HepG2 (cell line): ENCODE data around the gene TEX51. TPM values are rescaled to one million over a fixed set of nuclear protein-coding genes. Genes with fewer than 3 reads are reported as not detected.

Source experiments
- ATAC-seq: fragments of 200-7000 bp; cut with Tn5 transposase; 3 replicates; pipeline ENCODE4 v1.9.1; 2020; ENCODE audit warnings: mild to moderate bottlenecking, moderate library complexity
- BruUV-seq: library from RNA; stranded (reverse); fragments of 400-500 nt; replicated peaks from 2 replicates; lab custom pipeline; 2021; lab: Mats Ljungman, UMichigan
- CTCF ChIA-PET: fragments of 300-600 bp; formaldehyde crosslinking; extraction: SDS; loops from one replicate; lab custom pipeline; 2021; ENCODE audit warnings: low total read pairs, inconsistent platforms, low intra/inter-chr PET ratio; lab: Yijun Ruan, JAX
- POLR2A ChIA-PET: fragments of 350-600 bp; sonication (Branson Sonifier 250); formaldehyde crosslinking; loops from one replicate; lab custom pipeline; 2020; ENCODE audit warnings: antibody characterized with exemption, inconsistent platforms; lab: Yijun Ruan, JAX
- DNase-seq: peaks from one replicate; pipeline ENCODE4 v3.0.0-alpha.2; 2015; ENCODE audit warnings: low spot score
- FAIRE-seq: peaks from 3 replicates; lab custom pipeline; 2011; peaks lifted over from hg19 to GRCh38; lab: Jason Lieb, UNC
- H2AFZ ChIP-seq: one replicate; pipeline ENCODE4 v1.6.1; 2011; ENCODE audit warnings: low read length, inconsistent platforms
- H3K27ac ChIP-seq: fragments of 300-600 bp; 3 replicates; pipeline ENCODE4 v1.8.0; 2011; ENCODE audit warnings: mixed run types, mild to moderate bottlenecking, mixed read lengths, low read length, inconsistent platforms; ENCODE audit not compliant: insufficient read depth; ENCODE audit errors: extremely low read length
- H3K27me3 ChIP-seq, 2 experiments: fragments of 200-600 bp in 1 of 2; 2 replicates in 1 of 2; 3 replicates in 1 of 2; pipeline versions ENCODE4 v1.6.0 to v1.8.0; 2011; ENCODE audit warnings: low read length in 2 of 2, mild to moderate bottlenecking in 2 of 2, moderate library complexity in 2 of 2, inconsistent platforms in 1 of 2; ENCODE audit not compliant: insufficient read depth in 2 of 2, control insufficient read depth in 1 of 2
- H3K36me3 ChIP-seq, 2 experiments: fragments of 200-600 bp in 1 of 2; replicated peaks in 1 of 2; 2 replicates in 1 of 2; 3 replicates in 1 of 2; pipeline versions ENCODE4 v1.5.1 to v1.8.0; 2011; ENCODE audit warnings: low read length in 2 of 2, inconsistent platforms in 1 of 2; ENCODE audit not compliant: insufficient read depth in 2 of 2, control insufficient read depth in 1 of 2
- H3K4me1 ChIP-seq: 2 replicates; pipeline ENCODE4 v1.5.1; 2012; ENCODE audit warnings: low read length, inconsistent platforms; ENCODE audit not compliant: insufficient read depth
- H3K4me2 ChIP-seq: 2 replicates; pipeline ENCODE4 v1.6.0; 2011; ENCODE audit warnings: low read depth, low read length, inconsistent platforms
- H3K4me3 ChIP-seq, 3 experiments: fragments of 200-600 bp in 1 of 3; sonication (generic), shearing (Covaris generic) in 1 of 3; replicated peaks in 1 of 3; 2 replicates each; pipeline ENCODE4 v1.5.1; 2011 to 2016; ENCODE audit warnings: low read length in 3 of 3, inconsistent platforms in 2 of 3, low read depth in 2 of 3, mild to moderate bottlenecking in 2 of 3, control low read depth in 1 of 3, mixed read lengths in 1 of 3; ENCODE audit not compliant: insufficient read depth in 1 of 3
- H3K79me2 ChIP-seq: one replicate; pipeline ENCODE4 v1.6.1; 2011; ENCODE audit warnings: low read length, inconsistent platforms; ENCODE audit not compliant: insufficient read depth
- H3K9ac ChIP-seq: 2 replicates; pipeline ENCODE4 v1.6.0; 2011; ENCODE audit warnings: mild to moderate bottlenecking, low read depth, low read length, inconsistent platforms; ENCODE audit not compliant: insufficient read depth
- H3K9me3 ChIP-seq: 2 replicates; pipeline ENCODE4 v1.5.1; 2012; ENCODE audit warnings: mild to moderate bottlenecking, low read length
- H4K20me1 ChIP-seq: 2 replicates; pipeline ENCODE4 v1.6.0; 2011; ENCODE audit warnings: inconsistent platforms, mild to moderate bottlenecking, low read length, moderate library complexity; ENCODE audit not compliant: insufficient read depth
- ASH2L ChIP-seq: fragments of 300-600, 200-600 bp; sonication (generic); IDR thresholded peaks from 2 replicates; pipeline ENCODE4 v1.7.0; 2017; ENCODE audit warnings: low read depth, mild to moderate bottlenecking, moderate library complexity, mixed read lengths, low read length; ENCODE audit not compliant: insufficient read length
- BATF2 ChIP-seq: sonication (generic); formaldehyde crosslinking; IDR thresholded peaks from 2 replicates; pipeline ENCODE4 v1.8.0; 2022; ENCODE audit warnings: mild to moderate bottlenecking, missing genetic modification reagents, moderate library complexity
- CENPT ChIP-seq: sonication (generic); formaldehyde crosslinking; IDR thresholded peaks from 2 replicates; pipeline ENCODE4 v1.8.0; 2022; ENCODE audit warnings: low read depth, mild to moderate bottlenecking, moderate library complexity, missing genetic modification reagents
- FOXJ3 ChIP-seq: sonication (generic); formaldehyde crosslinking; IDR thresholded peaks from 2 replicates; pipeline ENCODE4 v1.4.0; 2020; ENCODE audit warnings: missing genetic modification reagents, mild to moderate bottlenecking, borderline replicate concordance
- KDM5B ChIP-seq: sonication (generic); formaldehyde crosslinking; IDR thresholded peaks from 2 replicates; pipeline ENCODE4 v1.4.0; 2020; ENCODE audit warnings: missing genetic modification reagents, mild to moderate bottlenecking, borderline replicate concordance
- NR2C2 ChIP-seq: sonication (generic); formaldehyde crosslinking; IDR thresholded peaks from 2 replicates; pipeline ENCODE4 v1.4.0; 2020; ENCODE audit warnings: missing genetic modification reagents, mild to moderate bottlenecking, moderate library complexity, borderline replicate concordance
- PRPF4 ChIP-seq: fragments of 200-400 bp; formaldehyde crosslinking; IDR thresholded peaks from 2 replicates; pipeline ENCODE4 v1.6.1; 2016; ENCODE audit warnings: low read length, low read depth; ENCODE audit not compliant: poor library complexity, severe bottlenecking
- SMAD9 ChIP-seq: sonication (generic); formaldehyde crosslinking; IDR thresholded peaks from 2 replicates; pipeline ENCODE4 v1.5.1; 2020; ENCODE audit warnings: mild to moderate bottlenecking, missing genetic modification reagents
- STAT5B ChIP-seq: sonication (generic); formaldehyde crosslinking; IDR thresholded peaks from 2 replicates; pipeline ENCODE4 v1.4.0; 2020; ENCODE audit warnings: missing genetic modification reagents
- ZBTB10 ChIP-seq: sonication (generic); formaldehyde crosslinking; IDR thresholded peaks from 2 replicates; pipeline ENCODE4 v1.4.0; 2020; ENCODE audit warnings: missing genetic modification reagents, borderline replicate concordance
- ZNF264 ChIP-seq: sonication (generic); formaldehyde crosslinking; IDR thresholded peaks from 2 replicates; pipeline ENCODE4 v1.4.0; 2020; ENCODE audit warnings: missing genetic modification reagents
- ZNF431 ChIP-seq: sonication (generic); formaldehyde crosslinking; IDR thresholded peaks from 2 replicates; pipeline ENCODE4 v1.9.0; 2022; ENCODE audit warnings: missing genetic modification reagents, low read depth, mild to moderate bottlenecking, borderline replicate concordance
- ZNF530 ChIP-seq: sonication (generic); formaldehyde crosslinking; IDR thresholded peaks from 2 replicates; pipeline ENCODE4 v1.5.0; 2020; ENCODE audit warnings: low read depth, mild to moderate bottlenecking, missing genetic modification reagents
- ZNF558 ChIP-seq: sonication (generic); formaldehyde crosslinking; IDR thresholded peaks from 2 replicates; pipeline ENCODE4 v1.9.0; 2022; ENCODE audit warnings: mild to moderate bottlenecking, missing genetic modification reagents, borderline replicate concordance
- ZNF576 ChIP-seq: sonication (generic); formaldehyde crosslinking; IDR thresholded peaks from 2 replicates; pipeline ENCODE4 v1.4.0; 2020; ENCODE audit warnings: mild to moderate bottlenecking, missing genetic modification reagents
- ZNF577 ChIP-seq: sonication (generic); formaldehyde crosslinking; IDR thresholded peaks from 2 replicates; pipeline ENCODE4 v1.4.0; 2020; ENCODE audit warnings: mild to moderate bottlenecking, low read depth, missing genetic modification reagents, borderline replicate concordance
- ZNF737 ChIP-seq: sonication (generic); formaldehyde crosslinking; IDR thresholded peaks from 2 replicates; pipeline ENCODE4 v1.5.0; 2020; ENCODE audit warnings: missing genetic modification reagents, mild to moderate bottlenecking, borderline replicate concordance
- ZNF780A ChIP-seq: sonication (generic); formaldehyde crosslinking; IDR thresholded peaks from 2 replicates; pipeline ENCODE4 v1.8.0; 2022; ENCODE audit warnings: mild to moderate bottlenecking, missing genetic modification reagents, moderate library complexity
- ZSCAN12 ChIP-seq: sonication (generic); formaldehyde crosslinking; IDR thresholded peaks from 2 replicates; pipeline ENCODE4 v1.9.0; 2021; ENCODE audit warnings: mild to moderate bottlenecking, missing genetic modification reagents
- WGBS: methylation state at CpG from one replicate; pipeline ENCODE4 v1.1.6; 2017; ENCODE audit warnings: low lambda C conversion rate; 5-methylcytosine and 5-hydroxymethylcytosine counted together
- in situ Hi-C: cut with HindIII; loops from 2 replicates; pipeline ENCODE4 v1.10.0; 2017; ENCODE audit warnings: low pct_unique_long_range_greater_than_20kb; ENCODE audit not compliant: extremely low pct_ligation_motif_present
- intact Hi-C: fragments of 100-400 bp; cut with micrococcal nuclease; formaldehyde crosslinking; loops from one replicate; pipeline ENCODE4 v1.10.0; 2022; ENCODE audit not compliant: unreplicated experiment
- polyA plus RNA-seq, 8 experiments: library from polyadenylated mRNA; depleted of rRNA in 3 of 8; stranded (reverse) in 7 of 8; unstranded in 1 of 8; fragments of >200 nt; fragmentation: Illumina TruSeq in 4 of 8; extraction: Trizol in 4 of 8; gene quantifications; 2 replicates each; pipeline versions ENCODE4 v1.2.1 to v1.2.3, GENCODE V29; 2011 to 2016; ENCODE audit warnings: low read depth in 4 of 8, missing spikeins in 1 of 8, mixed read lengths in 1 of 8; ENCODE audit not compliant: insufficient read depth in 1 of 8
- total RNA-seq, 5 experiments: library from RNA; depleted of rRNA; stranded (reverse); fragments of >200 nt; fragmentation: Illumina TruSeq; extraction: Trizol; gene quantifications; 2 replicates each; pipeline ENCODE4 v1.2.3, GENCODE V29; 2016; ENCODE audit warnings: low read depth in 1 of 5

The TEX51 gene
- total and polyA plus RNA-seq, 2 of the 13 experiments (the other 11 are each of a cell fraction or from before 2014, with no cell fraction given) = not detected

- Histone ChIP-seq H3K9me3 (no peaks in the 10 kb centered on the region), H3K79me2 (no peaks in the 10 kb centered on the region), H3K27ac (no peak overlapping the region), H3K4me1 (no peaks in the 10 kb centered on the region), H3K4me3 (no peak overlapping the region), H3K9ac (no peak overlapping the region), H3K36me3 (no peaks in the 10 kb centered on the region), H3K4me2 (no peak overlapping the region), H2AFZ (no peak overlapping the region), H3K27me3 (peaks cover 0 to 14% of the 10 kb centered on the region in 2 experiments; a peak in 3 of 5 replicates), H4K20me1 (no peaks in the 10 kb centered on the region)
- CTCF ChIA-PET = no interaction called here
- POLR2A ChIA-PET = no interaction called here
- DNase-seq (no peak), ATAC-seq (no peak; the same call in 2 of the 3 replicates), FAIRE-seq (no peak)
- in situ Hi-C loops = no loop called here
- WGBS = 0% methylated on average over 3 of the region's 5 CpGs
- intact Hi-C loops = no loop called here
- BruUV-seq = no TSS peak
- no peak for TF ChIP-seq ZNF431
- no peak for TF ChIP-seq ZNF530 (CRISPR knock-in tag)
- no peak for TF ChIP-seq ZNF737 (CRISPR knock-in tag)
- TF ChIP-seq NR2C2 (CRISPR knock-in tag) = no peak
- TF ChIP-seq ZNF264 (CRISPR knock-in tag) = no peak
- TF ChIP-seq ZNF577 (CRISPR knock-in tag) = no peak
- TF ChIP-seq ZSCAN12 = no peak
- no peak for TF ChIP-seq PRPF4
- TF ChIP-seq SMAD9 = no peak
- TF ChIP-seq BATF2 (CRISPR knock-in tag) = no peak
- no peak for TF ChIP-seq ZNF576
- TF ChIP-seq FOXJ3 (CRISPR knock-in tag) = no peak
- no peak for TF ChIP-seq CENPT (CRISPR knock-in tag)
- TF ChIP-seq ZNF780A (CRISPR knock-in tag) = no peak
- no peak for TF ChIP-seq ZNF558 (CRISPR knock-in tag)
- TF ChIP-seq ZBTB10 (CRISPR knock-in tag) = no peak
- TF ChIP-seq STAT5B (CRISPR knock-in tag) = no peak
- TF ChIP-seq KDM5B (CRISPR knock-in tag) = no peak
- no peak for TF ChIP-seq ASH2L
Measured at GRCh38 chr2:126930970-126931590, 32.4 kb downstream of the TEX51 start.
